ENCODE data around the gene SLC2A11.

- TF ChIP-seq CTCF (IDR thresholded peaks at IDR 0.05 in 4 of 5, conservative IDR thresholded peaks at IDR 0.05 in 1 of 5) (no peak), POLR2A (IDR thresholded peaks at IDR 0.05) (no peak)
Observed at GRCh38 chr22:23908587-23909205, 51.0 kb downstream of the SLC2A11 start.
